Cardiac fibroblast (primary cell): ENCODE data around the gene TSPAN17.

Experiments
- DNase-seq, 2 donors: peaks; one replicate each; pipeline versions ENCODE4 v3.0.0 to v3.0.0-alpha.2; 2010; ENCODE audit warnings: low read depth in 2 of 2
- H3K4me3 ChIP-seq, 2 donors: replicated peaks in 1 of 2; 1 replicate in 1 of 2; 2 replicates in 1 of 2; pipeline ENCODE4 v1.5.1; 2011; ENCODE audit warnings: low read depth in 2 of 2, low read length in 2 of 2, mild to moderate bottlenecking in 2 of 2, moderate library complexity in 1 of 2
- TF ChIP-seq, protein P1 (sequence below): IDR thresholded peaks from one replicate; pipeline ENCODE4 v1.5.1; 2011; ENCODE audit warnings: low read depth, mild to moderate bottlenecking, low read length, inconsistent platforms

Gene TSPAN17

DNA sequence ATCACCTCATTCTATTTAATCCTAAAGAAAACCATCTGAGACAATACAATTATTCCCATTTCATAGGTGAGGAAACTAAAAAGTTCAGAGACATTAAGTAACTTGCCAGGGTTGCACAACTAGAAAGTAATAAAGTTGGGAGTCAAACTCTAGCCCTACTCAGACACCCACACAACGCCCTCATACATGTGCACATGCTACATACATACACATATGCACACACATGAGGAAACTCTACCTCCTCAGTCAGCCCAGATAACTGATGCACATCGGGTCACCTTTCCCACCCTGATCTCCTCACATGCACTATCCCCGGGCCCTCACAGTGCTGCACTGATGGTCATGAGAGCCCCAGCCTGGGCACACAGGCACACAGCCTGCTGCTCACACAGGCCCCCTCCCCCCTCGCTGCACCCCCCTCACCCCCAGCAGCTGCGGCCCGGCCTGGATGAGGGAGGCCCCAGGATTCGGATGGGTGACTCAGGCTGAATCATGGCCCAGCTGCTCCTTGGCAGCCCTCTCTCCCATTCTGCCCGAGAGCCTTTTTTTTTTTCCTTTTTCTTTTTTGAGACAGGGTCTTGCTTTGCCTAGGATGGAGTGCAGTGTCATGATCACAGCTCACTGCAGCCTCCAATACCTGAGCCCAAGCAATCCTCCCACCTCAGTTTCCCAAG, 32.3 kb upstream of the TSPAN17 start:
- TF ChIP-seq, protein P1, sequence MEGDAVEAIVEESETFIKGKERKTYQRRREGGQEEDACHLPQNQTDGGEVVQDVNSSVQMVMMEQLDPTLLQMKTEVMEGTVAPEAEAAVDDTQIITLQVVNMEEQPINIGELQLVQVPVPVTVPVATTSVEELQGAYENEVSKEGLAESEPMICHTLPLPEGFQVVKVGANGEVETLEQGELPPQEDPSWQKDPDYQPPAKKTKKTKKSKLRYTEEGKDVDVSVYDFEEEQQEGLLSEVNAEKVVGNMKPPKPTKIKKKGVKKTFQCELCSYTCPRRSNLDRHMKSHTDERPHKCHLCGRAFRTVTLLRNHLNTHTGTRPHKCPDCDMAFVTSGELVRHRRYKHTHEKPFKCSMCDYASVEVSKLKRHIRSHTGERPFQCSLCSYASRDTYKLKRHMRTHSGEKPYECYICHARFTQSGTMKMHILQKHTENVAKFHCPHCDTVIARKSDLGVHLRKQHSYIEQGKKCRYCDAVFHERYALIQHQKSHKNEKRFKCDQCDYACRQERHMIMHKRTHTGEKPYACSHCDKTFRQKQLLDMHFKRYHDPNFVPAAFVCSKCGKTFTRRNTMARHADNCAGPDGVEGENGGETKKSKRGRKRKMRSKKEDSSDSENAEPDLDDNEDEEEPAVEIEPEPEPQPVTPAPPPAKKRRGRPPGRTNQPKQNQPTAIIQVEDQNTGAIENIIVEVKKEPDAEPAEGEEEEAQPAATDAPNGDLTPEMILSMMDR = no peak
- peak; percentile 66 to 76 for DNase-seq
- H3K4me3 ChIP-seq = no peak overlapping the region

DNA sequence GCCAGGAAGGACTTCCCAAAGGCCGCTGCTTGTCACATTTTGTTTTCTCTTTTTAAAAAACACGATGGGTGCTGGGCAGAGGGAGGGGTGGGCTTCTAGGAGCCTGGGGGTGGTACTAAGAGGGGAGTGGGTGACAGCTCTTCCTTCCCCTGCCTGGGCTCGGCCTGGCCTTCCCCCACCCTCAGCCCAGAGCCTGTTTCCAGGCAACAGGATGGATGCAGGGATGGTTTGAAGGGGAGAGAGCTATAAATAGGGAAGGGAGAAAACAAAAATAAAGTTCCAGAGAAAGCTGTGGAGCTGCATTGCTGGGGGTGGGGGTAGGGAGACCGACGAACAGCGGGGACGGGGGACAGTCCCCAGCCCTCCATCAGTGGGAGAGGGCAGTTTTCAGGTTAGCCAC, 30.8 kb upstream of the TSPAN17 start:
- H3K4me3 ChIP-seq = no peak overlapping the region
- DNase-seq = no peak
- TF ChIP-seq, protein P1 = no peak

DNA sequence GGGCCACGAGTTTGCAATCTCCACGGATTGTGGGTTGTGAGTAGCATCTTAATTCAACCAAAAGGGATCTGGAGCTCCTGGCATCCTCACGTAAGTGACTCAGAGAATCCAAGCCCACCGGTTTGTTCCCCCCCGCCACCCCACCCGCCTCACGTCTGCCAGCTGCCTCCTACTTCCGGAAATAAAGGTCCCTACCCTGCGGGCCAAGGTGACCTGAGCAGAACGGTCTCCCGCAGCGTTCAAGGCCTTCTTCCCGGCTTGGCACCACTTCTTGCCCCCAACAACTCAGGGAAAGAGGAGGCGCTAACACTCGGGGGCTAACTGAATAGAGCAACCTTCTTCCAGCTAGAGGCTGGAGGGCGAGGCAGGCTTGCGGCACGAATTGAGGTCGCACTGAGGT, 28.5 kb upstream of the TSPAN17 start:
- DNase-seq = no peak
- no peak overlapping the region for H3K4me3 ChIP-seq
- TF ChIP-seq, protein P1 = no peak

DNA sequence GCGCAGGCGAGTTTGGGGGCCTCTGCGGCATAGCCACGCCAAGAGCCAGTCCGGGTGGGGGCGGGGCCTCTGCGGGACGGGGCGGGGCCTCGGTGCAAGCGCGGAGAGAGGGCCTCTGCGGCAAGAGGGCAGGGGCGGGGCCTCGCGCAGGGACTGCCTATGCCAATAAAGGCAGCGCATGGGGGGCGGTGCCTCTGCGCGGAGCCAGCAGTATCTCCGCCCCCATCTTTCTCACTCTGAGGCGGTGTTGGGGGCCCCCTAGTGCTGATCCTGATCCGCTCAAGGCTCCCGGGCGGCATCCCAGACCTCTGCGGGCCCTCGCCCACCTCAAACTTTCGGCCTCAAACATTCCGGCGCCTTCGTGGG, 28.1 kb upstream of the TSPAN17 start:
- peak; percentile 82 to 88 for DNase-seq
- TF ChIP-seq, protein P1 = peak; percentile 51
- H3K4me3 ChIP-seq = peak overlapping the region in 1 of 2 donors; percentile 8

DNA sequence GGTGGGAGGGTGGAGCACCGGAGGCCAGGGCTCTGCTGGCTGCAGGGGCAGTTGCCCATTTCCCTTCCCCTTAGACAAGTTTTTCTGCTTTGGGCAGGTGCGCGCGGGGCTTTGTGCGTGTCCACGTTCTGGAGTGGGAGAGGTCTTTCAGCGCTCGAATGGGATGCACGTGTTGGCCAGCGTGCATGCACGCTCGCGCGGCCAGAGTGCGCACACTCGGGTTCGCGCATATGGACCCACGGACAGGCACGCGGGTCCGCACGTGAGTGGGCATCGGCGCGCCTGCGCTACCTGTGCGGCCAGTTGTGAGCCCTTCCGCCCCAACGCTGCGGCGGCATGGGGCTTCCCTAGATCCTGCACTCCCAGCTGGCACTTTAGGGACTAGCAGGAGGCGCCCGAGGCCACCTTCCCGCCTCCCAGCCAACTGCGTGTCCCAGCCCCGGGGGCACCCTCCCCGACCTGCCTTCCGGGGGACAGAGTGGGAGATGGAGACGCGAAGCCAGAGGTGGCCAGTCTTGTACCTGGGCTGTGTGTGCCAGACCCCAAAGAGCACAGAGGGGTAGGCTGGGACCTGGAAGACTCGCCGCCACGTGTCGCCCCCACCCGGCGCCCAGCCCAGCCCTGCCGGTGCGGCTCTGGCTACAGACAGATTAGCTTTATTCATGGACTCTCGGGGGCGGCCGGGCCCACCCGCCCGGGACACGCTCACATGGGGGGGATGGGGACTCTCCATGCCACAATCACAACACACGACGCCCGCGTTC, 27.5 kb upstream of the TSPAN17 start:
- no peak for DNase-seq
- H3K4me3 ChIP-seq = peak overlapping the region in 1 of 2 donors; percentile 8
- TF ChIP-seq, protein P1 = no peak

DNA sequence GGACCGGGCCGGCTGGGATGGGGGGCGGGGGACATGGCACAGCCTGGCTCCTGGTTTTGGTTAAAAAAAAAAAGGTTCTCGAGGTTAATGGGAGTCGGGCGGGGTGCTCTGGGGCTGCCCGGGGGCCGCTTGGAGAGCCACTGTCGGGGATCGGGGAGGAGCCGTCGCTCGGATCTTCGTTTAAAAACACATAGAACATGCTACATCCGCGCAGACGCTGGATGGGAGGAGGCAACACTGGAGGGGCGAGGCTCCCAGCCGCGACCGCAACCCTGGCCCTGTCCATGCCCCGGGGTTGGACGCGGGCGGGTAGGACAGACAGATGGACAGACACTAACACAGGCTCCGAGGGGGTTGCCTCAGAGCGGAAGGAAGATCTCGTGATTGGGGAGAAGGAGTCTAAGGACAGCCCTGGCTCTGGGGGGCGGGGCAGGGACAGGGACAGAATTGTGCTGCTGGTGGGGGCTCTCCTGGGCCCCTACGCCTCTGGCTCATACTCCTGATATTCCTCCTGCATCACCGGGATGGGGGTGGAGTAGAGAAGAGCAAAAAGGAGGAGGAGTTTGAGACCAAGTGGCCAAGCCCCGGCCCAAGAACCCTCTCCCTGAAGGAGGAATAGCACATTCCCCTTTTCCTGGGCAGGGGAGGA, 26.8 kb upstream of the TSPAN17 start:
- DNase-seq = peak; percentile 21 to 30
- H3K4me3 ChIP-seq = peak overlapping the region in 1 of 2 donors; percentile 5
- TF ChIP-seq, protein P1 = no peak
